SK-N-SH (cell line): Measurements from ENCODE around the gene NDOR1.

Experiments
- CHD2 ChIP-seq: fragments of 150-350 bp; IDR thresholded peaks from 2 replicates; pipeline ENCODE4 v1.6.1; 2018; ENCODE audit warnings: low read length; ENCODE audit not compliant: partially characterized antibody
- CTCF ChIP-seq: fragments of 200-600 bp; sonication (generic); IDR thresholded peaks from 2 replicates; pipeline ENCODE4 v1.6.1; 2017; ENCODE audit warnings: antibody characterized with exemption, mild to moderate bottlenecking, moderate library complexity
- JUND ChIP-seq: IDR thresholded peaks from 2 replicates; pipeline ENCODE4 v1.4.0; 2012
- RAD21 ChIP-seq: IDR thresholded peaks from 2 replicates; pipeline ENCODE4 v1.6.1; 2012; ENCODE audit warnings: mild to moderate bottlenecking, low read length
- SMC3 ChIP-seq: IDR thresholded peaks from 2 replicates; pipeline ENCODE4 v1.6.1; 2012; ENCODE audit warnings: low read depth, low read length, improper control_type of control experiment

GRCh38 chr9:137174722-137175293 lies 30.7 kb upstream of the NDOR1 start:
- TF ChIP-seq JUND, result no peak
- TF ChIP-seq CTCF, result no peak
- no peak for TF ChIP-seq RAD21
- no peak for TF ChIP-seq SMC3
- no peak for TF ChIP-seq CHD2
